Measurements from ENCODE around the gene POLN.
"Not testable (repeated sequence)": the region's sequence is repeated elsewhere in the genome, so short reads cannot be mapped to it uniquely, and the experiment has no call there.

Gene POLN

DNA sequence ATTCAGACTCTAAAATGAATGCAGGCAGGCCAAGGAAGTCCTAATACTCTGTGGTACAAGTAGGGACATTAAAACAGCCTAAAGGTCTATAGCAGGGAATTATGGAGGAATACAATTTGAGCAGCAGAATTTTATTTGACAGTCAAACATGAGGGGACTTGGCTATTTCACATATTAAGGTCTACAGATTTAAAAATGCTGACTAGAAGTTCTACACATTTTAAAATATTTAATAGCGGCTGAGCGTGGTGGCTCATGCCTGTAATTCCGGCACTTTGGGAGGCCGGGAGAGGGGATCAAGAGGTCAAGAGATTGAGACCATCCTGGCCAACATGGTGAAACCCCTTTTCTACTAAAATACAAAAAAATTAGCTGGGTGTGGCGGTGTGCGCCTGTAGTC lies 10.8 kb downstream of the POLN start:
- Mint-ChIP-seq H3K27me3 (no peaks in the 10 kb centered on the region), H3K9me3 (no peaks in the 10 kb centered on the region), H3K27ac (no peak overlapping the region), H3K4me3 (no peak overlapping the region), H3K4me1 (peaks cover 38% of the 10 kb centered on the region)
- DNase-seq (no peak), ATAC-seq (no peak)

DNA sequence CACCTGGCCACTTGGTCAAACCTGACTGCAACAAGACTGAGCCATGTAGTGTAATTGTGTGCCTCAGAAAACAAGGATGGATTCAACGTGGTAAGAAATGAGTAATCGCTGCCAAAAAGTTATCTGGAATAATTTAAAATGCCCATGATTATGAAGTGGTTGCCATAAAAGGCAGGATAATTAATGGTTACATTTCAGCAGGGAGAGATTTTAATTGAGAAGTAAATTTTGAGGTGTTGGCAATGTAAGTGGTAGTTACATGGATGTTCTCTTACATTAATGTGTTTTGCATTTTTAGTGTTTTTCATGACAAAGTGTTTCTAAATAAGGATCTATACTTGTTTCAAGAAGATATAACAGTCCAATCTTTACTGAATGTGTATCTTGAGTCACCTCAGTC lies 15.7 kb downstream of the POLN start:
- Mint-ChIP-seq H3K27ac (peak overlapping the region in 1 of 2 donors; percentile 35), H3K27me3 (no peaks in the 10 kb centered on the region), H3K9me3 (no peaks in the 10 kb centered on the region), H3K4me1 (peaks cover 6% of the 10 kb centered on the region), H3K4me3 (no peak overlapping the region)
- no peak for ATAC-seq
- no peak for DNase-seq

DNA sequence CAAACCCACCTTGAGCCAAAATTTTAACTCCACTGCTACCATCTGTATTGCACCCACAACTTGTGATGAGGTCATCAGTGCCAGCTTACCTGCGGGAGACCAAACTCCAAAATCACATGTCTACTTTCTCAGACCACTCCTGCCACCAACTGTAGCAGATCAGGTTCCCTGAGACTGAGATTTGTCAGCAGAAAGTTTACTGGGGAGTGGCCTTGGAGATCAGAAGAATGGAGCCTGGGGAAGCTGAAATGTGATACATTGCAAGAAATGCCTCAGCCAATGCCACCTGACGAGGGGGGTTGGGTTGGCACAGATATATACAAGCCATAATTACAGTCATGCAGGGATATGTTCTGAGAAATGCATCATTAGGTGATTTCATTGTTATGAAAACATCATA lies 19.1 kb downstream of the POLN start:
- Mint-ChIP-seq H3K4me1 (peaks cover 8% of the 10 kb centered on the region), H3K27ac (no peak overlapping the region), H3K27me3 (no peaks in the 10 kb centered on the region), H3K4me3 (no peak overlapping the region), H3K9me3 (no peaks in the 10 kb centered on the region)
- DNase-seq (no peak), ATAC-seq (no peak)

DNA sequence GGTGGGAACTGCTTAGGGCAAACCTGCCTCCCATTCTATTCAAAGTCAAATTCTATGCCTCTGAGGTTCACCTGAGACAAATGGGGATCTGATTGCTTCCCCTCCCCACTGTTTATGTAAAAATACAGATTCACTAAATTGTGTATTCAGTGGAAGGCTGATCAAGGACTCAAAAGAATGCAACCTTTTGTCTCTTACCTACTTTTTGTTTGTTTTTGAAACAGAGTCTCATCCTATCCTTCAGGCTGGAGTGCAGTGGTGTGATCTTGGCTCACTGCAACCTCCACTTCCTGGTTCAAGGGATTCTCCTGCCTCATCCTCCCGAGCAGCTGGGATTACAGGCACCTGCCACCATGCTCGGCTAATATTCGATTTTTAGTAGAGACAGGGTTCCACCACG lies 20.5 kb downstream of the POLN start:
- not testable (repeated sequence) for H3K9me3 Mint-ChIP-seq, H3K4me1 Mint-ChIP-seq, H3K27ac Mint-ChIP-seq, DNase-seq, H3K4me3 Mint-ChIP-seq, ATAC-seq, H3K27me3 Mint-ChIP-seq

DNA sequence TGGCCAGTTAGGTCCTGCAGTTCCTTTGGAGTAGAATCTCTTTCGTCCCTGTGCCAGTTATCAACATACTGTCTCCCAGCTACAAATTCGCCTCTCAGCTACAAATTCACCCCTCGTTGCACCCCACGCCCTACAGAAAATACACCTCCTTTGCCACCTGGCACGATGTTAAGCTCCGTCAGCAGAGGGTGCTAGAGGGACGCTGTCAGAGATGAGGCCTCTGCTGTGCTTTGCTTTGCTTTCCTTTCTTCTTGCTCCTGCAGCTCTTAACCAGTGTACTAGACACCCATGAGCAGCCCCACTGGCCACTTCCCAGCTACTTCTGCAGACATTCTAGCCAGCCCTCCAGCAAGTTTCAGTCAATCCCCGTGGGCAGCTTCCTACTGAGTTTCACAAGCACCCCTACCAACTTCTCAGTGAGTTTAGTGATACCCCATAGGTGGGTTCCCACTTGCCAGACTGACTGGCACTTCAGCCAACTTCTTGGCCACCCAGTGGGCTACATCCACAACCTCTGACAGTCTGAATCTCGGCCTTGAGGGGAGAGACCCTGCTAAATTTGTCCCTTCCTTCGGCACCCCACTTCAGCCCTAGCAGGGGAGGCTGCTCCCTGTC lies 21.8 kb downstream of the POLN start:
- H3K9me3 Mint-ChIP-seq, result no peaks in the 10 kb centered on the region
- H3K27ac Mint-ChIP-seq, result no peak overlapping the region
- DNase-seq (peak; percentile 72 to 74), ATAC-seq (peak; percentile 90)
- H3K4me1 Mint-ChIP-seq, result peaks cover 8% of the 10 kb centered on the region
- H3K27me3 Mint-ChIP-seq, result no peaks in the 10 kb centered on the region
- H3K4me3 Mint-ChIP-seq, result no peak overlapping the region

DNA sequence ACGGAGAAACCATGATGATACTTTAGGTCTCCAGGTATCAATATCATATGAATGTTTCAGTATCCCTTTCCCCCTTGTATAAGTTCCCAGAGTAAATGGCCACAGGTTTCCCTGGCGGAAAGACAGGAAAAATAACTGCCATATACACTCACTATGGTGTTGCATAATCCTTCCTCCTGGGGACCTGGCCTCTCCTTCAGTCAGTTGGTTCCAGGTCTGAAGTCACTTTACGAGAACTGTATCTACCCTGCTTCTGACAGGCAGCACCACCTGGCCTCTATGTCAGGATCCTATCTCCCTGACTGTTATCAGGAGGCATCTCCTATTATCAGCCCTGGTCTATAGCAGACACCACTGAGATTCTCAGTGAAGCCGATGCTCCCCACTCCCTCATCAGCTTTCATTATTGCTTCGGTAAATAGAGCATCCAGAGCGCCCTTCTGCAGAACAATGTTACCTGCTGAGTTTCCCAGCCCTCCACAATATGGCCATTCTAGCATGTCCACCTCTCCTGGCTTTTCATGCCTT lies 22.6 kb downstream of the POLN start:
- Mint-ChIP-seq H3K27ac (no peak overlapping the region), H3K27me3 (no peaks in the 10 kb centered on the region), H3K9me3 (no peaks in the 10 kb centered on the region), H3K4me3 (no peak overlapping the region), H3K4me1 (peaks cover 8% of the 10 kb centered on the region)
- DNase-seq, result no peak
- ATAC-seq, result no peak

DNA sequence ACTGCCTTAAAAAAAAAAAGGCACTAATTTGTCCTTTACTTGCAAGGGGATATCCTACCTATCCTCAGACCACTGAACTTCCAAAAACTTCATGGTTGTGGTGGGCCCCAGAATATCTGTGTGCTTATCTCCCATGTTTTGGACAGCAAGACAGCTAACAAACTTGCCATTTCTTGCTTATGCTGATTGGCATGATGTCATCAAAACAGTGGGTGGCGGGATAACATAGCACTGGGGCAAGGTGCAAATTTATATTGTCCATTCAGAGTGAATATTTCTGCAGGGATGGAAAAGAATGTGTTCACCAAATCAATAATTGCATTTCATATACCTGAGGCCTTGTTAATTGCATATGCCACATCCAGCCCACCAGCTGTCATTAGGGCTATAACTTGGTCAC lies 23.5 kb downstream of the POLN start:
- Mint-ChIP-seq H3K4me3 (no peak overlapping the region), H3K9me3 (no peaks in the 10 kb centered on the region), H3K4me1 (peaks cover 8% of the 10 kb centered on the region), H3K27me3 (no peaks in the 10 kb centered on the region), H3K27ac (no peak overlapping the region)
- DNase-seq (no peak), ATAC-seq (no peak)

DNA sequence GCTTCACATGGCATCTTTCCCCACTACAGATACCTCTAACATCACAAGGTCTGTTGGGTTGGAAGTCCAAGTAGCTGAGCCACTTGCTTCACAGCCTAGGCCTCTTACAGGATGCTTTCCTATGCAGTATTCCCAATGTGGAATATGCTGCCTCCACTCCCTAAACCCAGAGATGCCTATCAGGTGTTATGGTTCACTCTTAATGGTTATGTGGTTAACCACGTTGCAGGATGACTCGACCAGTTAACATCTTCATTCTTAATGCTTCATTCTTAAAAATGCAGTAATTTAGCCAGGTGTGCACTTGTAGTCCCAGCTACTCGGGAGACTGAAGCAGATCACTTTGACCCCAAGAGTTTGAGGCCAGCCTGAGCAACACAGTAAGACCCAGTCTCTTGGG lies 24.2 kb downstream of the POLN start:
- Mint-ChIP-seq H3K27ac (no peak overlapping the region), H3K4me1 (peaks cover 8% of the 10 kb centered on the region), H3K9me3 (no peaks in the 10 kb centered on the region), H3K4me3 (no peak overlapping the region), H3K27me3 (no peaks in the 10 kb centered on the region)
- DNase-seq, result no peak
- ATAC-seq, result no peak

DNA sequence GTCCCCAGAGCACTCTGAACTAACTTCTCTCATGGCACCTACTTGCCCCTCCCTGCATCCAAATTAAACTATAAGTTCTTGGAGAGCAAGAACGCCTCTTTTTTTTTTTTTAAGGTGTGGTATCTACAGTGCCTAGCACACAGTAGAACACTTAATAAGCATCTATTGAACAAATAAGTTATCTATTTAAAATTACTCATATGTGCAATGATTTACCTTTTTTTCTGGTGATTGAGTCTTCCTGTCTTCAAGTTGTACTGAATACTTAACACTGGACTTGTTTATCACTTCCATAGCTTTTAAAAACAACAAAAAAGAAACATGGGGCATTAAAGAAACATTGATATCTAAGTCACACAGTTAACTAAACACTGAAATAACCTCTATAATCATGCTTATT lies 29.1 kb downstream of the POLN start:
- no peaks in the 10 kb centered on the region for H3K27me3 Mint-ChIP-seq
- peak overlapping the region in 1 of 2 donors; percentile 23 for H3K27ac Mint-ChIP-seq
- H3K4me1 Mint-ChIP-seq, result no peaks in the 10 kb centered on the region
- no peak for ATAC-seq
- no peak overlapping the region for H3K4me3 Mint-ChIP-seq
- H3K9me3 Mint-ChIP-seq, result no peaks in the 10 kb centered on the region
- DNase-seq, result no peak

DNA sequence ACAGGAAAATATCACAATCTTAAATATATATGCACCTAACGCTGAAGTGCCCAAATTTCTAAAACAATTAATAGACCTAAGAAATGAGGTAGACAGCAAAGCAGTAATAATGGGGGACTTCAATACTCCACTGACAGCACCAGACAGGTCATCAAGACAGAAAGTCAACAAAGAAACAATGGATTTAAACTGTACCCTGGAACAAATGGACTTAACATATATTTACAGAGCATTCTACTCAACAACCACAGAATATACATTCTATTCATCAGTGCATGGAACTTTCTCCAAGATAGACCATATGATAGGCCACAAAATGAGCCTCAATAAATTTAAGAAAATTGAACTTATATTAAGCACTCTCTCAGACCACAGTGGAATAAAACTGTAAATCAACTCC lies 39.1 kb downstream of the POLN start:
- not testable (repeated sequence) for H3K27me3 Mint-ChIP-seq, H3K9me3 Mint-ChIP-seq, H3K27ac Mint-ChIP-seq, H3K4me3 Mint-ChIP-seq, DNase-seq, ATAC-seq, H3K4me1 Mint-ChIP-seq

DNA sequence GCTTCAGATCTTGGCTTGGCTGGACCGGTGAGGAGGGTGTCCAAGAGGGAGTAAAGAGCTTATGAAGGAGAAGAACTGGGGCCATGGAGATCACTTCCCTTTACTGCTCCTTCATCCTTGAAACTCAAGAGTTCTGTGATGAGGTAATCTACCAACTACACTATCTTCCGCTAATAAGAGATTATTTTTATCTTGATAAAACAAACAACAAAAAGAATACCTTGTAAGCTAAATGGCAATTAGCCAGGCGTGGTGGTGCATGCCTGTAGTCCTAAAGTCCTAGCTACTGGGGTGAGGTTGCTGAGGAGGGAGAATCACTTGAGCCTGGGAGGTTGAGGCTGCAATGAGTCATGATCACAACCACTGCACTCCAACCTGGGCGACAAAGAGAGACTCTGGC lies 47.4 kb downstream of the POLN start:
- ATAC-seq, result no peak
- Mint-ChIP-seq H3K4me3 (no peak overlapping the region), H3K27me3 (no peaks in the 10 kb centered on the region), H3K27ac (no peak overlapping the region), H3K4me1 (no peaks in the 10 kb centered on the region), H3K9me3 (no peaks in the 10 kb centered on the region)
- DNase-seq, result no peak

DNA sequence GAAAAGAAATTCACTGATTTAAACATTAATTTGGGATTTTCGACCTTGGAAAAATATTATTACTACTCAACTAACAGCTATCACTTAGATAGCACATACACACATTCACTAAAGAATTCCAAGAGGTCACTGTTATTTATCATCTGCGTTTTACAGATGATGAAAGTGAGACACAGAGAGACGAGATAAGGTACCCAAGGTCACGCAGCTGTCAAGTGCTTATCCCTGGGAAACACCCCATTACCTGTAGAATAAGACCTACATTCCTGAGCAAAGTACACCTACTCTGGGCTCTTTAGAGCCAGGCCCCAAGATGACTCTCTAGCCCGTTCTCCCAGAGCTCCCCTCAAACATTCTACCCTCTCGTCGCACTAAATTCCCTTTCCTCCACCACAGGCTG lies 48.6 kb downstream of the POLN start:
- Mint-ChIP-seq H3K27ac (no peak overlapping the region), H3K4me1 (no peaks in the 10 kb centered on the region)
- ATAC-seq, result no peak

DNA sequence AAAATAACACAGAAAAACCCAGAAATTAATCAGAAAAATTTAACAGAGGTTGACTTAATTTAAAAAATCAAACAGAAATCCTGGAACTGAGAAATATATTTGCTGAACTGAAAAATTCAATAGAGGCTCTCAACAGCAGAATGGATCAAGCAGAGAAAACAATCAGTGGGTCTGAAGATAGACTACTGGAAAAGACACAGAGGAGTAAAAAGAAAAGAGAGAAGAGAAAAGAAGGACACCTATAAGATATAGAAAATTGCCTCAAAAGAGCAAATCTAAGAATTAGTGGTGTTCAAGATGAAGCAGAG lies 55.1 kb downstream of the POLN start:
- Mint-ChIP-seq H3K27me3 (no peaks in the 10 kb centered on the region), H3K4me1 (no peaks in the 10 kb centered on the region), H3K9me3 (peaks cover 9 to 16% of the 10 kb centered on the region in 2 donors), H3K4me3 (no peak overlapping the region), H3K27ac (no peak overlapping the region)
- DNase-seq (no peak), ATAC-seq (no peak)

More for the DNA sequence above, 48.6 kb downstream of the POLN start:
- Mint-ChIP-seq H3K27me3 (no peaks in the 10 kb centered on the region), H3K9me3 (no peaks in the 10 kb centered on the region), H3K4me3 (no peak overlapping the region)
- no peak for DNase-seq

DNA sequence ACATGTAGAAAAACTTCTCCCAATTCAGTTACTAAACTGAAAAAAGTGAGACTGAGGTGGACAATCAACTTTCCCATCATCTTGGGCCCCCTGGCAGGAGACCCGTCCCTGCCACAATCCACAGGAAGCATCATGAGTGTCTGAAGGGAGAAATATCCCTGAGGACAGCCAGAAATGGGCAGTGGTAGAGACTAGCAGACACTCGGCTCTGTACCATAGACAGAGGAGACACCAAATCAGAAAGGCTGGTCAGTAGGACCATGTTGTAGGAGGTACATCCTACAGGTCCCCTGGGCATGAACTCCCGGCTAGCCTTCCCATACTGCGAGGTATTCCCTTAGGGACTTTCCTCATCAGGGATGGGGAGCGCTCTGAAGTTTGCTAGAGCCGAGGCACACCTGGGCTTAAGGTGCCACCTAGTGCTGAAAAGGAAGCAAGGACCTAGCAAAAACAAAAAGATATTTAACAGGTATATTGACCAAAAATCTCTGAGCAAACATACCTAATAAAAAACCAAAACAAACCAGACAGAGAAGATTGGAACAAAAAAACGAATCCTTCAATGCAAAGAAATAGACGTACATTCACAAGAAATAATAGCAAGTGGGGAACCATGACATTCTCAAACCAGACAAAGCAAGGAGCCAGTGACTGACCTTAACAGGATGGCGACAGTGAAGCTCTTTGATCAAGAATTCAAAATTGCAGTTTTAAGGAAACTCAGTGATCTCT lies 55.6 kb downstream of the POLN start:
- H3K4me3 Mint-ChIP-seq, result no peak overlapping the region
- H3K4me1 Mint-ChIP-seq, result no peaks in the 10 kb centered on the region
- H3K27me3 Mint-ChIP-seq, result no peaks in the 10 kb centered on the region
- H3K9me3 Mint-ChIP-seq, result peaks cover 9 to 16% of the 10 kb centered on the region in 2 donors
- no peak overlapping the region for H3K27ac Mint-ChIP-seq
- DNase-seq (no peak), ATAC-seq (no peak)

DNA sequence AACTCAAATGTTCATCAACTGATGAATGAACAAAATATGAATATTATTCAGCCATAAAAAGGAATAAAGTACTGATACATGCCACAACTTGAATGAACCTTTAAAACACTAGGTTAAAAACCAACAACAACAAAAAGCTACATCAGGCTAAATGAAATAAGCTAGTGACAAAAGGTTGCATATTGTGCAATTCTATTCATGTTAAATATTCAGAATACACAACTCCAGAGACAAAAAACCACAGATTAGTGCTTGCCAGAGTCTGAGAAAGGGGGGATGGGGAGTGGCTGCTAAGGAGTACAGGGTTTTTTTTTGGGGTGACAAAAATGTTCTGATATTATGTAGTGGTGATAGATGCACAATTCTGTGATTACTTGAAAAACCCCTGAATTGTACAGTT lies 58.5 kb downstream of the POLN start:
- peaks cover 9 to 16% of the 10 kb centered on the region in 2 donors for H3K9me3 Mint-ChIP-seq
- H3K27ac Mint-ChIP-seq, result no peak overlapping the region
- H3K4me1 Mint-ChIP-seq, result no peaks in the 10 kb centered on the region
- DNase-seq (no peak), ATAC-seq (no peak)
- H3K4me3 Mint-ChIP-seq, result no peak overlapping the region
- H3K27me3 Mint-ChIP-seq, result no peaks in the 10 kb centered on the region

DNA sequence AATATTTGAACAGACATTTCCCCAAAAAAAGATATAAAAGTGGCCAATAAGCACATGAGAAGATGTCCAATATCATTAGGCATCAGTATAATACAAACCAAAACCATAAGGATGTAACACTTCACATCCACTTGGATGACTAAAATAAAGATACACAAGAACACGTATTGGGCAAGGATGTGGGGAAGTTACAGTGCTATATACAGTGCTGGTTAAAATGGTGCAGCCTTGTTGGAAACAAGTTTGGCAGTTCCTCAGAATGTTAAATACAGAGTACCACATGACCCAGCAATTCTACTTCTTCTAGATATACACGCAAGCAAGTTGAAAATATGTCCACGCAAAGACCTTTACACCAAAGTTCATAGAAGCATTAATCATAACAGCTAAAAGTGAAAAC lies 58.9 kb downstream of the POLN start:
- no peak for ATAC-seq
- Mint-ChIP-seq H3K4me1 (no peaks in the 10 kb centered on the region), H3K4me3 (no peak overlapping the region), H3K9me3 (peaks cover 9 to 16% of the 10 kb centered on the region in 2 donors), H3K27ac (no peak overlapping the region), H3K27me3 (no peaks in the 10 kb centered on the region)
- DNase-seq, result no peak

DNA sequence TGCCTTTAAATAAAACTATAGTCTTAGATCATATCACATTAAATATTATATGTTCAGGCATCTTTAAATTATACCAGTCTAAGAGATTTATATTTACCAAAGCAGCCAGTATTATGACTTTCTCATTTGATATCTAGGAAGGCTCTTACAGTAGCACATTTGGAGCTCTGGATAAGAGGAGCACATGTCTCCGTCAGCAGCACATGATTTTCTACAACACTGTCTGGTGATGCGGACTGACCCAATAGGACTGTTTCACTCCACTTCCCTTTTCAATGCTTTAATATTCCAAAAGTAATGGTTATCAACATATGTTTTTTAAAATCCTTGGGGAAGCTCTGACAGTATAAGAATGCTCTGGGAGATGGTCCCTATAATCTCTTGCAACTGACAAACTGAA lies 61.5 kb downstream of the POLN start:
- Mint-ChIP-seq H3K4me1 (no peaks in the 10 kb centered on the region), H3K9me3 (peaks cover 0 to 7% of the 10 kb centered on the region in 2 donors), H3K27me3 (no peaks in the 10 kb centered on the region), H3K4me3 (no peak overlapping the region), H3K27ac (no peak overlapping the region)
- DNase-seq (no peak), ATAC-seq (no peak)

Measured in stimulated activated naive CD8-positive, alpha-beta T cell treated with anti-CD3 and anti-CD28 coated beads, Interleukin-15, amount 100 ng/mL, for 72 hours (primary cell).